ENCODE results near the gene PCDHGA1. TPM values are rescaled to one million over a fixed set of nuclear protein-coding genes. Genes with fewer than 3 reads are reported as not detected.

Gene PCDHGA1
- total and polyA plus RNA-seq, 2 experiments from 2014 or later = 0.33 TPM; not detected in 1

DNA sequence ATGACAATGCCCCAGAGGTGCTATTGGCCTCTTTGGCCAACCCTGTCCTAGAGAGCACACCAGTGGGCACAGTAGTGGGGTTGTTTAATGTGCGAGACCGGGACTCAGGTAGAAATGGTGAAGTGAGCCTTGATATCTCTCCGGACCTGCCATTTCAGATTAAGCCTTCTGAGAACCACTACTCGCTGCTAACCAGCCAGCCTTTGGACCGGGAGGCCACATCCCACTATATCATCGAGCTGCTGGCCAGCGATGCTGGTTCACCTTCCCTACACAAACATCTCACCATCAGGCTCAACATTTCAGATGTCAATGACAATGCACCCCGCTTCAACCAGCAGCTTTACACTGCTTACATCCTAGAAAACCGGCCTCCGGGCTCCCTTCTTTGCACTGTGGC is 160.0 kb downstream of the PCDHGA1 start:
- Histone ChIP-seq H4K20me1 (ENCODE audit: insufficient read depth, poor library complexity, severe bottlenecking) (no peaks in the 10 kb centered on the region), H3K9me2 (replicated peaks; ENCODE audit: insufficient read depth) (no peaks in the 10 kb centered on the region), H3K36me3 (replicated peaks; ENCODE audit: insufficient read depth, low read depth) (no peaks in the 10 kb centered on the region), H3K79me2 (peaks cover 7% of the 10 kb centered on the region), H3K27me3 (peaks cover 34% of the 10 kb centered on the region), H3K4me3 (no peak overlapping the region), H3K4me1 (ENCODE audit: insufficient read depth) (peaks cover 14% of the 10 kb centered on the region), H2AFZ (no peak overlapping the region), H3K4me2 (no peak overlapping the region), H3K27ac (no peak overlapping the region), H3K9me3 (ENCODE audit: low read depth) (no peaks in the 10 kb centered on the region)
- 96% methylated on average over 10 of the region's 10 CpGs for WGBS (ENCODE audit: low lambda C conversion rate, missing lambda C conversion rate)
- no peak for TF ChIP-seq EZH2 (IDR thresholded peaks at IDR 0.05; ENCODE audit: borderline replicate concordance)
- no peak for DNase-seq (ENCODE audit: low spot score)

DNA sequence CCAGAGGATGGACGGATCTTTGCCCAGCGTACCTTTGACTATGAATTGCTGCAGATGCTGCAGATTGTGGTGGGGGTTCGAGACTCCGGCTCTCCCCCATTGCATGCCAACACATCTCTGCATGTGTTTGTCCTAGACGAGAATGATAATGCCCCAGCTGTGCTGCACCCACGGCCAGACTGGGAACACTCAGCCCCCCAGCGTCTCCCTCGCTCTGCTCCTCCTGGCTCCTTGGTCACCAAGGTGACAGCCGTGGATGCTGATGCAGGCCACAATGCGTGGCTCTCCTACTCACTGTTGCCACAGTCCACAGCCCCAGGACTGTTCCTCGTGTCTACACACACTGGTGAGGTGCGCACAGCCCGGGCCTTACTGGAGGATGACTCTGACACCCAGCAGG is 160.5 kb downstream of the PCDHGA1 start:
- Histone ChIP-seq H3K27ac (no peak overlapping the region), H2AFZ (no peak overlapping the region), H3K9me2 (replicated peaks; ENCODE audit: insufficient read depth) (no peaks in the 10 kb centered on the region), H3K79me2 (peaks cover 5% of the 10 kb centered on the region), H3K27me3 (peaks cover 29% of the 10 kb centered on the region), H3K4me3 (no peak overlapping the region), H3K4me2 (no peak overlapping the region), H3K4me1 (ENCODE audit: insufficient read depth) (peaks cover 19% of the 10 kb centered on the region), H3K36me3 (replicated peaks; ENCODE audit: insufficient read depth, low read depth) (no peaks in the 10 kb centered on the region), H4K20me1 (ENCODE audit: insufficient read depth, poor library complexity, severe bottlenecking) (no peaks in the 10 kb centered on the region), H3K9me3 (ENCODE audit: low read depth) (no peaks in the 10 kb centered on the region)
- DNase-seq (ENCODE audit: low spot score) = no peak
- TF ChIP-seq, protein P1, sequence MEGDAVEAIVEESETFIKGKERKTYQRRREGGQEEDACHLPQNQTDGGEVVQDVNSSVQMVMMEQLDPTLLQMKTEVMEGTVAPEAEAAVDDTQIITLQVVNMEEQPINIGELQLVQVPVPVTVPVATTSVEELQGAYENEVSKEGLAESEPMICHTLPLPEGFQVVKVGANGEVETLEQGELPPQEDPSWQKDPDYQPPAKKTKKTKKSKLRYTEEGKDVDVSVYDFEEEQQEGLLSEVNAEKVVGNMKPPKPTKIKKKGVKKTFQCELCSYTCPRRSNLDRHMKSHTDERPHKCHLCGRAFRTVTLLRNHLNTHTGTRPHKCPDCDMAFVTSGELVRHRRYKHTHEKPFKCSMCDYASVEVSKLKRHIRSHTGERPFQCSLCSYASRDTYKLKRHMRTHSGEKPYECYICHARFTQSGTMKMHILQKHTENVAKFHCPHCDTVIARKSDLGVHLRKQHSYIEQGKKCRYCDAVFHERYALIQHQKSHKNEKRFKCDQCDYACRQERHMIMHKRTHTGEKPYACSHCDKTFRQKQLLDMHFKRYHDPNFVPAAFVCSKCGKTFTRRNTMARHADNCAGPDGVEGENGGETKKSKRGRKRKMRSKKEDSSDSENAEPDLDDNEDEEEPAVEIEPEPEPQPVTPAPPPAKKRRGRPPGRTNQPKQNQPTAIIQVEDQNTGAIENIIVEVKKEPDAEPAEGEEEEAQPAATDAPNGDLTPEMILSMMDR (IDR thresholded peaks at IDR 0.05; ENCODE audit: poor library complexity) = no peak
- TF ChIP-seq EZH2phosphoT487 (IDR thresholded peaks at IDR 0.05; ENCODE audit: low read depth, severe bottlenecking, unreplicated experiment) = no peak
- no peak for TF ChIP-seq EZH2 (IDR thresholded peaks at IDR 0.05; ENCODE audit: borderline replicate concordance)
- 95% methylated on average over 13 of the region's 13 CpGs for WGBS (ENCODE audit: low lambda C conversion rate, missing lambda C conversion rate)

DNA sequence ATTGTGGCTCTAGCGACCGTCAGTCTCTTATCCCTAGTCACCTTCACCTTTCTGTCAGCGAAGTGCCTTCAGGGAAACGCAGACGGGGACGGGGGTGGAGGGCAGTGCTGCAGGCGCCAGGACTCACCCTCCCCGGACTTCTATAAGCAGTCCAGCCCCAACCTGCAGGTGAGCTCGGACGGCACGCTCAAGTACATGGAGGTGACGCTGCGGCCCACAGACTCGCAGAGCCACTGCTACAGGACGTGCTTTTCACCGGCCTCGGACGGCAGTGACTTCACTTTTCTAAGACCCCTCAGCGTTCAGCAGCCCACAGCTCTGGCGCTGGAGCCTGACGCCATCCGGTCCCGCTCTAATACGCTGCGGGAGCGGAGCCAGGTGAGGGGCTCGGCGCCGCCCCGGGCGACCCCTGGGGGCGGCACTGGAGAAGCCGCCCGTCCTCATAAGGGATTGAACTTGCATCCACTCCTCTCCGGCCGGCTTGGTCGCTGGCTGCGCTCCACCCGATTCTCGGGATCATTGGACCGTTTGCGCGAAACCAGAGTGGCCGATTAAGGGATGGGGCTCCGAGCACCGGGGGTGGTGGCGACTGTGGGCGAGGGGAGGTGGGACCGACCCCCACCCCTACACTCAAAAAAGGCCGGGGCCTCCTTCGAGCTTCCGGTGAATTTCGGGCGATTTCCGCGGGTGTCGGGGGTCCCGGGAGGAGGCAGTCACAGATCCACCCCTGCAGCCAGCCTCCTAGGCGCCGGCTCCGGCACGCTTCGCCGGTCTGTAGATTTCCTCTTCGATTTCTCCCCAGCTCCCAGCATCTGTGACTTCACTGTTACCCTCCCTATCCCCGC is 161.2 kb downstream of the PCDHGA1 start:
- Histone ChIP-seq H4K20me1 (ENCODE audit: insufficient read depth, poor library complexity, severe bottlenecking) (no peaks in the 10 kb centered on the region), H3K4me2 (peak overlapping the region; percentile 70), H3K9me2 (replicated peaks; ENCODE audit: insufficient read depth) (no peaks in the 10 kb centered on the region), H3K4me3 (no peak overlapping the region), H3K36me3 (replicated peaks; ENCODE audit: insufficient read depth, low read depth) (no peaks in the 10 kb centered on the region), H2AFZ (no peak overlapping the region), H3K9me3 (ENCODE audit: low read depth) (no peaks in the 10 kb centered on the region), H3K79me2 (peaks cover under 1% of the 10 kb centered on the region), H3K27ac (no peak overlapping the region), H3K4me1 (ENCODE audit: insufficient read depth) (peaks cover 19% of the 10 kb centered on the region), H3K27me3 (peaks cover 27% of the 10 kb centered on the region)
- no peak for DNase-seq (ENCODE audit: low spot score)
- WGBS (ENCODE audit: low lambda C conversion rate, missing lambda C conversion rate) = 38% methylated on average over 56 of the region's 66 CpGs
- TF ChIP-seq EZH2phosphoT487 (IDR thresholded peaks at IDR 0.05; ENCODE audit: low read depth, severe bottlenecking, unreplicated experiment) (peak; percentile 60), EZH2 (IDR thresholded peaks at IDR 0.05; ENCODE audit: borderline replicate concordance) (no peak)

DNA sequence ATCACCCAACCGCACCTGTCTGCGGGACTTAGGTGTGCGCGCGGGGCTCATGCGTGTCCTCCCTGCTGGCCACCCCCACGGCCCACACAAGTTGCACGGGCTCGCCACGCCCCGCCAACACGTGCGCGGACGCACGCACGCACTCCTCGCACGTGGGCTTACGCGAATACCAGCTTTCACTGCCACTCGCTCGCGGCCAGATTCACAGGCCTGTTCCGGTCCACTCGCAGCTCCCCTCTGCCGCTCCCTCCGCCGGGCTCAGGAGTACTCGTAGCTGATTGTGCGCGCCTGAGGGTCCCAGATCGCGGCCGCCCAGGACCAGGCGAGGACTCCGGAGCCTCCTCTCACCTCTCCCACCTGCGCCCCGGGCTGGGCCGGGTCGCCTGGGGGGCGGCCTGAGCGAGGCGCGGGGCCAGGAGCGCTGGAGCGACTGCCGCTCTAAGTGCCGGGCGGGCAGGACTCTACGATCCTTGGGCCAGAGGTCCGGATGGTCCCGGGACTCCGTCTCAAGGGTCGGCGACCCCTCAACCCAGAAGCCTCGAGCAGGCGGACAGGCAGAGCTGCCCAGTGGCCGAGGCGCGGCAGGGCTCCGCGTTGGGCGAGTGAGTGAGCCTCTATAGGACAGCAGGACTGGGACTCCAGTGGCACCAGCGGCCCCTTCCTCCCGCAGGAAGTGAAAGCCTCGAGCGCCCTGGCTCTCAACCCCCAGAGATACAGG is 162.0 kb downstream of the PCDHGA1 start:
- H3K79me2 ChIP-seq = no peaks in the 10 kb centered on the region
- no peak overlapping the region for H2AFZ ChIP-seq
- no peak overlapping the region for H3K27ac ChIP-seq
- DNase-seq (ENCODE audit: low spot score) = no peak
- H3K4me3 ChIP-seq = no peak overlapping the region
- H3K9me2 ChIP-seq (replicated peaks; ENCODE audit: insufficient read depth) = no peaks in the 10 kb centered on the region
- WGBS (ENCODE audit: low lambda C conversion rate, missing lambda C conversion rate) = 39% methylated on average over 63 of the region's 68 CpGs
- peaks cover 27% of the 10 kb centered on the region for H3K27me3 ChIP-seq
- H3K4me2 ChIP-seq = peak overlapping the region; percentile 70
- H3K4me1 ChIP-seq (ENCODE audit: insufficient read depth) = peaks cover 19% of the 10 kb centered on the region
- H3K36me3 ChIP-seq (replicated peaks; ENCODE audit: insufficient read depth, low read depth) = no peaks in the 10 kb centered on the region
- no peaks in the 10 kb centered on the region for H4K20me1 ChIP-seq (ENCODE audit: insufficient read depth, poor library complexity, severe bottlenecking)
- no peaks in the 10 kb centered on the region for H3K9me3 ChIP-seq (ENCODE audit: low read depth)
- TF ChIP-seq, protein P1 (IDR thresholded peaks at IDR 0.05; ENCODE audit: poor library complexity) = no peak

Measured in hepatocyte (in vitro differentiated cells).